Heart left ventricle (tissue), 16 donors: Measurements from ENCODE around the gene NRM. TPM values are rescaled to one million over a fixed set of nuclear protein-coding genes. Genes with fewer than 3 reads are reported as not detected.

ENCODE experiments used
- ATAC-seq, 4 donors: fragments of 200-7000 bp; cut with Tn5 transposase; one replicate each; pipeline ENCODE4 v1.9.1; 2020 to 2022; ENCODE audit warnings: moderate library complexity in 4 of 4, mild to moderate bottlenecking in 3 of 4, moderate number of reproducible peaks in 1 of 4
- DNase-seq, 5 donors: peaks; one replicate each; pipeline ENCODE4 v3.0.0-alpha.2; 2020
- H3K27ac ChIP-seq, 12 donors: fragments of 200-600 bp; sonication (generic) in 4 of 12; one replicate each; pipeline versions ENCODE4 v1.5.0 to v1.8.0; 2016 to 2022; ENCODE audit warnings: mild to moderate bottlenecking in 2 of 12
- H3K27me3 ChIP-seq, 9 donors: fragments of 200-600 bp; sonication (generic) in 2 of 9; one replicate each; pipeline versions ENCODE4 v1.5.1 to v1.8.0; 2016 to 2022; ENCODE audit warnings: mild to moderate bottlenecking in 3 of 9
- H3K36me3 ChIP-seq, 9 donors: fragments of 200-600 bp; sonication (generic) in 2 of 9; one replicate each; pipeline versions ENCODE4 v1.5.0 to v1.8.0; 2018 to 2022; ENCODE audit warnings: mild to moderate bottlenecking in 2 of 9
- H3K4me1 ChIP-seq, 12 donors: fragments of 200-600 bp; sonication (generic) in 4 of 12; one replicate each; pipeline versions ENCODE4 v1.5.0 to v1.8.0; 2016 to 2022; ENCODE audit warnings: mild to moderate bottlenecking in 3 of 12
- H3K4me3 ChIP-seq, 12 donors: fragments of 200-600 bp; sonication (generic) in 4 of 12; one replicate each; pipeline versions ENCODE4 v1.5.0 to v1.8.0; 2017 to 2022; ENCODE audit warnings: mild to moderate bottlenecking in 9 of 12, moderate library complexity in 4 of 12
- H3K9me3 ChIP-seq, 12 donors: fragments of 200-600 bp; sonication (generic) in 4 of 12; one replicate each; pipeline versions ENCODE4 v1.5.0 to v1.8.0; 2016 to 2022; ENCODE audit warnings: mild to moderate bottlenecking in 1 of 12
- CTCF ChIP-seq, 12 donors: fragments of 200-600 bp; sonication (generic) in 4 of 12; IDR thresholded peaks; one replicate each; pipeline versions ENCODE4 v1.5.0 to v1.8.0; 2018 to 2022; ENCODE audit warnings: antibody characterized with exemption in 12 of 12, mild to moderate bottlenecking in 5 of 12
- POLR2A ChIP-seq, 2 donors: fragments of 450-650 bp; IDR thresholded peaks; one replicate each; pipeline ENCODE4 v1.6.1; 2017; ENCODE audit warnings: antibody characterized with exemption in 2 of 2, mild to moderate bottlenecking in 2 of 2, moderate library complexity in 2 of 2
- WGBS, 4 donors: extraction: QIAGEN DNeasy Blood & Tissue Kit in 2 of 4; methylation state at CpG; one replicate each; pipeline versions ENCODE4 v1.1.5 to v1.1.7; 2013 to 2018; 5-methylcytosine and 5-hydroxymethylcytosine counted together
- intact Hi-C, 10 donors: fragments of 100-400 bp; cut with DNase I; formaldehyde crosslinking; loops; one replicate each; pipeline versions ENCODE4 v1.11.1 to v1.14.2; 2022
- polyA plus RNA-seq, 2 donors: library from polyadenylated mRNA; stranded (reverse); fragments of 200-250 nt; gene quantifications; one replicate each; pipeline ENCODE4 v1.2.3, GENCODE V29; 2013
- total RNA-seq, 9 donors: library from RNA; depleted of rRNA in 2 of 9; stranded (reverse); fragments of >200 nt in 2 of 9; fragmentation: NEBNext Ultra II Directional in 3 of 9; extraction: Animal tissue kit (Norgen Biotek cat#: 25700) in 3 of 9; gene quantifications; one replicate each; pipeline versions ENCODE4 v1.1.0 to v1.2.4, GENCODE V29; 2016 to 2023
- donor health status: ischemic (EF 13 %, LVEDD 7.1; RV severe dilation, severe dysfunction).
- donor health status: healthy with polysubstance abuse.
- donor health status: DM: no; HTN: yes; CAD: no.
- donor health status: DM: no; HTN: no; CAD: no.
- donor health status: ischemic (EF 25% LVEDD 6.9; RV normal size, moderate dysfunction).
- donor health status: ischemic (EF 25% LVEDD 5.7; RV mildly dilated, moderate dysfunction).
- donor health status: healthy.
- donor health status: DM: yes; HTN: yes; CAD: no.
- donor health status: ischemic (EF 35%, LVEDD 5.7; RV mildly dilated, moderate dysfunction).
- donor health status: nonischemic (EF 11% LVEDD 7.7; RV severe dilation, severe dysfunction).
- donor health status: DM: yes; HTN: yes; CAD: no.
- donor health status: PGD.
- donor health status: ischemic (EF 29% LVEDD 5.4; RV normal size, mild dysfunction).
- donor health status: nonischemic (EF 23%, LVEDD 6.1; RV moderate dilation, normal function).

Gene NRM
- total and polyA plus RNA-seq, 11 donors, result 2.2 to 9.6 (median 3.9) TPM

- no peaks in the 10 kb centered on the region for H3K9me3 ChIP-seq
- peak overlapping the region; percentile 92 to 100 (median 98) for H3K27ac ChIP-seq
- no peaks in the 10 kb centered on the region for H3K27me3 ChIP-seq
- H3K36me3 ChIP-seq, result peaks cover 0 to 11% (median 0%) of the 10 kb centered on the region in 9 donors
- no peak for ATAC-seq
- DNase-seq, result peak; percentile 63 to 71 (median 64)
- peak overlapping the region; percentile 52 to 96 (median 74) for H3K4me3 ChIP-seq
- WGBS, 4 donors, result 10 to 13% (median 11%) methylated on average over 22 of the region's 22 CpGs
- intact Hi-C loops, result loop anchor here in 8 of 10 donors (1.0 to 10.0 kb wide), 4 partner anchors 32 to 397 kb away; partner anchors contain the start of genes TUBB (in 6 of the 8) and DDR1 (in 1 of the 8)
- peaks cover 4 to 71% (median 40%) of the 10 kb centered on the region in 12 donors for H3K4me1 ChIP-seq
- peak in 1 of 2 donors; percentile 55 for TF ChIP-seq POLR2A (IDR thresholded peaks at IDR 0.05)
- peak in 8 of 12 donors; percentile 19 to 59 (median 32) for TF ChIP-seq CTCF (IDR thresholded peaks at IDR 0.05)
These were observed 2.9 kb downstream of the NRM start for GRCh38 chr6:30687659-30688431.

- Histone ChIP-seq H3K4me3 (peak overlapping the region; percentile 52 to 96 (median 74)), H3K36me3 (peaks cover 0 to 11% (median 0%) of the 10 kb centered on the region in 9 donors), H3K9me3 (no peaks in the 10 kb centered on the region), H3K4me1 (peaks cover 4 to 78% (median 46%) of the 10 kb centered on the region in 12 donors), H3K27me3 (no peaks in the 10 kb centered on the region), H3K27ac (peak overlapping the region; percentile 92 to 100 (median 98))
- DNase-seq (peak; percentile 97 to 99 (median 98)), ATAC-seq (peak; percentile 71 to 85 (median 79))
- intact Hi-C loops, result loop anchor here in 8 of 10 donors (1.0 to 10.0 kb wide), 4 partner anchors 33 to 398 kb away; partner anchors contain the start of genes TUBB (in 6 of the 8) and DDR1 (in 1 of the 8)
- TF ChIP-seq POLR2A (IDR thresholded peaks at IDR 0.05) (no peak), CTCF (IDR thresholded peaks at IDR 0.05) (no peak)
- 0 to 1% (median 1%) methylated on average over 35 to 52 of the region's 52 CpGs for WGBS, 4 donors
These were observed 3.7 kb downstream of the NRM start for GRCh38 chr6:30686908-30687658.

- ATAC-seq (peak; percentile 50 to 64 (median 60)), DNase-seq (peak; percentile 89 to 92 (median 90))
- Histone ChIP-seq H3K4me3 (peak within 1 kb of the TSS; percentile 52 to 96 (median 74)), H3K4me1 (peaks cover 4 to 83% (median 50%) of the 10 kb centered on the region in 12 donors), H3K27ac (peak within 1 kb of the TSS; percentile 92 to 100 (median 98)), H3K27me3 (no peaks in the 10 kb centered on the region), H3K36me3 (peaks cover 0 to 17% (median 0%) of the 10 kb centered on the region in 9 donors), H3K9me3 (no peaks in the 10 kb centered on the region)
- 3 to 4% (median 3%) methylated on average over 33 to 41 of the region's 41 CpGs for WGBS, 4 donors
- intact Hi-C loops, result loop anchor here in 5 of 10 donors (2.0 to 10.0 kb wide), 3 partner anchors 35 to 399 kb away; partner anchors contain the start of genes TUBB (in 3 of the 5) and DDR1 (in 1 of the 5)
- no peak for TF ChIP-seq CTCF (IDR thresholded peaks at IDR 0.05)
- TF ChIP-seq POLR2A (IDR thresholded peaks at IDR 0.05), result peak in 1 of 2 donors; percentile 35
These were observed 4.5 kb downstream of the NRM start, which contains the start of gene PPP1R18 for GRCh38 chr6:30686009-30686907. PPP1R18 (minus strand) TSS chr6:30686645; CDS start chr6:30686018, 627 bp downstream.
